Adipocyte (in vitro differentiated cells): ENCODE data around the gene HKDC1.
"Not testable (repeated sequence)": the region's sequence is repeated elsewhere in the genome, so short reads cannot be mapped to it uniquely, and the experiment has no call there.

ENCODE experiments used
- DNase-seq: peaks from one replicate; pipeline ENCODE4 v3.0.0-alpha.2; 2015; ENCODE audit warnings: low read depth
- H3K27me3 ChIP-seq: replicated peaks from 2 replicates; pipeline ENCODE4 v1.7.0; 2013; ENCODE audit warnings: mild to moderate bottlenecking, low read length, moderate library complexity; ENCODE audit not compliant: control insufficient read depth, insufficient read depth
- H3K36me3 ChIP-seq: 2 replicates; pipeline ENCODE4 v1.7.0; 2013; ENCODE audit warnings: low read length, mild to moderate bottlenecking, moderate library complexity; ENCODE audit not compliant: control insufficient read depth, insufficient read depth, severe bottlenecking
- H3K4me1 ChIP-seq: 2 replicates; pipeline ENCODE4 v1.7.0; 2013; ENCODE audit warnings: mild to moderate bottlenecking, low read length, moderate library complexity; ENCODE audit not compliant: control insufficient read depth, insufficient read depth
- H3K4me3 ChIP-seq: 2 replicates; pipeline ENCODE4 v1.7.0; 2013; ENCODE audit warnings: mild to moderate bottlenecking, low read length, moderate library complexity
- H3K9ac ChIP-seq: 2 replicates; pipeline ENCODE4 v1.7.0; 2013; ENCODE audit warnings: mild to moderate bottlenecking, low read length, moderate library complexity
- H3K9me3 ChIP-seq: 2 replicates; pipeline ENCODE4 v1.7.0; 2013; ENCODE audit warnings: mild to moderate bottlenecking, low read length, moderate library complexity; ENCODE audit not compliant: control insufficient read depth

Gene HKDC1

GRCh38 chr10:69220041-69220451 lies at the start of gene HKDC1:
Gene HKDC1 (plus strand): TSS chr10:69220332. CDS start chr10:69220436, 104 bp downstream.
- no peak within 1 kb of the TSS for H3K9ac ChIP-seq
- DNase-seq = no peak

GRCh38 chr10:69172241-69172982 lies 47.7 kb upstream of the HKDC1 start:
- Histone ChIP-seq H3K36me3 (peaks cover 56% of the 10 kb centered on the region), H3K27me3 (no peaks in the 10 kb centered on the region), H3K4me1 (peaks cover 7% of the 10 kb centered on the region), H3K9me3 (no peaks in the 10 kb centered on the region), H3K9ac (no peak overlapping the region), H3K4me3 (no peak overlapping the region)
- peak; percentile 87 for DNase-seq

More at GRCh38 chr10:69220041-69220451, at the start of gene HKDC1:
- Histone ChIP-seq H3K9me3 (no peaks in the 10 kb centered on the region), H3K36me3 (no peaks in the 10 kb centered on the region), H3K27me3 (no peaks in the 10 kb centered on the region), H3K4me1 (peaks cover 14% of the 10 kb centered on the region), H3K4me3 (no peak within 1 kb of the TSS)

GRCh38 chr10:69175326-69175725 lies 44.8 kb upstream of the HKDC1 start:
- H3K9ac ChIP-seq, H3K27me3 ChIP-seq, H3K4me3 ChIP-seq, DNase-seq, H3K9me3 ChIP-seq: not testable (repeated sequence)
- H3K4me1 ChIP-seq = peaks cover 11% of the 10 kb centered on the region
- peaks cover 31% of the 10 kb centered on the region for H3K36me3 ChIP-seq

GRCh38 chr10:69176823-69177222 lies 43.3 kb upstream of the HKDC1 start:
- peaks cover 21% of the 10 kb centered on the region for H3K4me1 ChIP-seq
- H3K4me3 ChIP-seq = no peak overlapping the region
- H3K9ac ChIP-seq = no peak overlapping the region
- peaks cover 16% of the 10 kb centered on the region for H3K36me3 ChIP-seq
- DNase-seq = no peak
- no peaks in the 10 kb centered on the region for H3K27me3 ChIP-seq
- no peaks in the 10 kb centered on the region for H3K9me3 ChIP-seq

- Histone ChIP-seq H3K9ac (peak overlapping the region; percentile 96), H3K4me3 (peak overlapping the region; percentile 100), H3K27me3 (no peaks in the 10 kb centered on the region), H3K4me1 (peaks cover 18% of the 10 kb centered on the region), H3K9me3 (no peaks in the 10 kb centered on the region), H3K36me3 (peaks cover 9% of the 10 kb centered on the region)
- DNase-seq = no peak
Measured at GRCh38 chr10:69179089-69179742, 40.9 kb upstream of the HKDC1 start.

- peaks cover 23% of the 10 kb centered on the region for H3K4me1 ChIP-seq
Measured at GRCh38 chr10:69179743-69180524, 40.2 kb upstream of the HKDC1 start, which contains the start of gene SUPV3L1. Gene SUPV3L1 (plus strand): TSS chr10:69180234. CDS start chr10:69180292, 58 bp downstream.

GRCh38 chr10:69180525-69181204 lies 39.5 kb upstream of the HKDC1 start:
- H3K4me1 ChIP-seq = peaks cover 27% of the 10 kb centered on the region
- no peaks in the 10 kb centered on the region for H3K9me3 ChIP-seq
- H3K27me3 ChIP-seq = no peaks in the 10 kb centered on the region
- DNase-seq = peak; percentile 63
- H3K36me3 ChIP-seq = peaks cover 10% of the 10 kb centered on the region
- peak overlapping the region; percentile 100 for H3K4me3 ChIP-seq
- peak overlapping the region; percentile 96 for H3K9ac ChIP-seq

More at GRCh38 chr10:69179743-69180524, 40.2 kb upstream of the HKDC1 start, which contains the start of gene SUPV3L1:
- H3K27me3 ChIP-seq = no peaks in the 10 kb centered on the region
- H3K9me3 ChIP-seq = no peaks in the 10 kb centered on the region
- peak within 1 kb of the TSS; percentile 96 for H3K9ac ChIP-seq
- DNase-seq = peak; percentile 98
- peaks cover 9% of the 10 kb centered on the region for H3K36me3 ChIP-seq
- H3K4me3 ChIP-seq = peak within 1 kb of the TSS; percentile 100

- peaks cover 27% of the 10 kb centered on the region for H3K4me1 ChIP-seq
- H3K4me3 ChIP-seq = peak overlapping the region; percentile 100
- no peaks in the 10 kb centered on the region for H3K27me3 ChIP-seq
- no peaks in the 10 kb centered on the region for H3K9me3 ChIP-seq
- no peak for DNase-seq
- H3K9ac ChIP-seq = peak overlapping the region; percentile 96
- H3K36me3 ChIP-seq = peaks cover 18% of the 10 kb centered on the region
Measured at GRCh38 chr10:69181433-69181832, 38.7 kb upstream of the HKDC1 start.

- DNase-seq = no peak
- Histone ChIP-seq H3K27me3 (no peaks in the 10 kb centered on the region), H3K4me1 (peaks cover 27% of the 10 kb centered on the region), H3K4me3 (no peak overlapping the region), H3K9ac (no peak overlapping the region), H3K36me3 (peaks cover 23% of the 10 kb centered on the region), H3K9me3 (no peaks in the 10 kb centered on the region)
Measured at GRCh38 chr10:69182005-69182404, 38.1 kb upstream of the HKDC1 start.

GRCh38 chr10:69186524-69186923 lies 33.6 kb upstream of the HKDC1 start:
- DNase-seq = no peak
- Histone ChIP-seq H3K4me1 (peaks cover 15% of the 10 kb centered on the region), H3K36me3 (peaks cover 64% of the 10 kb centered on the region), H3K4me3 (no peak overlapping the region), H3K9ac (no peak overlapping the region), H3K27me3 (no peaks in the 10 kb centered on the region), H3K9me3 (no peaks in the 10 kb centered on the region)
